ENCODE measurements around the gene CCNK.

- no peak for TF ChIP-seq CTCF (conservative IDR thresholded peaks at IDR 0.05; ENCODE audit: low read length)
- no peak for TF ChIP-seq EZH2phosphoT487 (IDR thresholded peaks at IDR 0.05; ENCODE audit: borderline replicate concordance)
Observed at GRCh38 chr14:99538275-99538674, 57.1 kb downstream of the CCNK start.

Data from Loucy (cell line).